Right lobe of liver (tissue), 6 donors: Measurements from ENCODE around the gene PDCD1. TPM values are rescaled to one million over a fixed set of nuclear protein-coding genes. Genes with fewer than 3 reads are reported as not detected.

Experiments
- ATAC-seq, 4 donors: fragments of 200-7000 bp; cut with Tn5 transposase; one replicate each; pipeline ENCODE4 v1.9.1; 2020; ENCODE audit warnings: mild to moderate bottlenecking in 4 of 4, moderate library complexity in 4 of 4
- DNase-seq, 3 donors: peaks; one replicate each; pipeline ENCODE4 v3.0.0-alpha.2; 2020
- H3K27ac ChIP-seq, 3 donors: fragments of 200-600 bp; one replicate each; pipeline ENCODE4 v1.8.0; 2022
- H3K27me3 ChIP-seq, 2 donors: fragments of 200-600 bp; one replicate each; pipeline ENCODE4 v1.8.0; 2022
- H3K36me3 ChIP-seq, 4 donors: fragments of 200-600 bp; sonication (generic) in 1 of 4; one replicate each; pipeline versions ENCODE4 v1.5.1 to v1.8.0; 2017 to 2022; ENCODE audit warnings: control low read depth in 1 of 4
- H3K4me1 ChIP-seq, 4 donors: fragments of 200-600 bp; sonication (generic) in 1 of 4; one replicate each; pipeline versions ENCODE4 v1.5.1 to v1.8.0; 2017 to 2022; ENCODE audit warnings: control low read depth in 1 of 4
- H3K4me3 ChIP-seq, 3 donors: fragments of 200-600 bp; one replicate each; pipeline ENCODE4 v1.8.0; 2022
- H3K9me3 ChIP-seq, 4 donors: fragments of 200-600 bp; sonication (generic) in 1 of 4; one replicate each; pipeline versions ENCODE4 v1.5.1 to v1.8.0; 2017 to 2022; ENCODE audit warnings: control low read depth in 1 of 4
- POLR2A ChIP-seq: fragments of 450-650 bp; IDR thresholded peaks from one replicate; pipeline ENCODE4 v1.6.1; 2017; ENCODE audit warnings: antibody characterized with exemption, mild to moderate bottlenecking
- WGBS: methylation state at CpG from one replicate; pipeline ENCODE4 v1.1.6; 2018; ENCODE audit warnings: low coverage, low lambda C conversion rate; ENCODE audit not compliant: insufficient coverage; ENCODE audit errors: missing lambda C conversion rate; 5-methylcytosine and 5-hydroxymethylcytosine counted together
- intact Hi-C, 2 donors: fragments of 100-400 bp; cut with DNase I; formaldehyde crosslinking; loops; one replicate each; pipeline versions ENCODE4 v1.11.2 to v1.14.1; 2022
- total RNA-seq, 6 experiments: library from RNA; depleted of rRNA in 2 of 6; stranded (reverse); fragments of >200 nt in 2 of 6; fragmentation: NEBNext Ultra II Directional in 3 of 6; extraction: Animal tissue kit (Norgen Biotek cat#: 25700) in 3 of 6; gene quantifications; one replicate each; pipeline versions ENCODE4 v1.1.0 to v1.2.4, GENCODE V29; 2016 to 2023
- TF ChIP-seq, protein P1 (sequence below), 4 donors: fragments of 200-600 bp in 3 of 4; fragments of 450-650 bp in 1 of 4; IDR thresholded peaks; one replicate each; pipeline versions ENCODE4 v1.5.1 to v1.8.0; 2016 to 2022; ENCODE audit warnings: antibody characterized with exemption in 4 of 4, mild to moderate bottlenecking in 2 of 4
- donor health status: DM: no; HTN: yes; CAD: no.
- donor health status: DM: no; HTN: no; CAD: no.
- donor health status: DM: no; HTN: no; CAD: no.
- donor health status: DM: no; HTN: yes; CAD: no.
- donor health status: DM: no; HTN: yes; CAD: no.

The PDCD1 gene
- total RNA-seq, 6 experiments from 2014 or later = 0.19 to 0.61 (median 0.20) TPM; not detected in 3

DNA sequence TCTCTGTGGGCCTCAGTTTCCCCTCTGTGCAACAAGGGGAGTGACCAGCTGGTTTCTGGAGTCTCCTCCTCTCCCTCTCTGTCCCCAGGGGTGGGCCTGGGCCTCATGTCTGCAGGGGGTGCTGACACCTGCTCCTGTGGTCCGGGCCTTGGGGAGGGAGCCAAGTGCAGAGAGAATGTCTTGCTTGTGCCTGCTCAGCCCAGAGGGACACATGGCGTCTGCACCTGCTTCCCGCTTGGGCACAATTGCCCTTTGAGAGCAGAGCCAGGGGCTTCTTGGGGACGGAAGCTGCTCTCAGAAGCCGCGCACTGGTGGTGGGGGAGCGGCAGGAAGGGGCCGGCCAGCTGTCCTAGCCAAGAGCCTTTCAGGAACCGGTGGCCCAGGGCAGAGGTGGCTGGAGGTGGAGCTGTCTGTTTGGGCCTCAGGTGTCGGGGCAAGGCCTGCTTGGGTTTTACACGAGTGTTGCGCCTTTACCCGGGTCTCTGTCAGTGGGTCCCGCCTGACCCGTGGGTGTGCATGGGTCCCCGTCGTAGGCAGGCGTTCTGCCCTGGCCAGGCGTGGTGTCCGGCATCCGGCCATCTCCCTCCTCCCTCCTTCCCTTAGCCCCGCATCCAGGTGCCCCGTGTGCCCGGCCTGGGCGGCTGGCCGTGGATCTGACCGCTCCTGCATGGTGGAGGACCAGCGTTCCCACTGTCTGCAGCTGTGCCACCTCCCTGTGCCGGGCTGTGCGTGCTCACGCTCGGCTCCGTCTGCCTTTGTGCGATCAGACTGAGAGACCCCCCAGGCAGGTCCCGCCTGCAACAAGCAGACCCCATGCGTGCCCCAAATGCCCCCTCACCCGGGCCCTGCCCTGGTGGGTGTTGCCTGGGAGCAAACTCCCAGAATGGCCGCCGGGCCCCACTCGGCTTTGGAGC lies 45.7 kb downstream of the PDCD1 start:
- DNase-seq = peak in 2 of 3 donors; percentile 20 to 50
- ATAC-seq = no peak
- no peak for TF ChIP-seq POLR2A
- TF ChIP-seq, protein P1, sequence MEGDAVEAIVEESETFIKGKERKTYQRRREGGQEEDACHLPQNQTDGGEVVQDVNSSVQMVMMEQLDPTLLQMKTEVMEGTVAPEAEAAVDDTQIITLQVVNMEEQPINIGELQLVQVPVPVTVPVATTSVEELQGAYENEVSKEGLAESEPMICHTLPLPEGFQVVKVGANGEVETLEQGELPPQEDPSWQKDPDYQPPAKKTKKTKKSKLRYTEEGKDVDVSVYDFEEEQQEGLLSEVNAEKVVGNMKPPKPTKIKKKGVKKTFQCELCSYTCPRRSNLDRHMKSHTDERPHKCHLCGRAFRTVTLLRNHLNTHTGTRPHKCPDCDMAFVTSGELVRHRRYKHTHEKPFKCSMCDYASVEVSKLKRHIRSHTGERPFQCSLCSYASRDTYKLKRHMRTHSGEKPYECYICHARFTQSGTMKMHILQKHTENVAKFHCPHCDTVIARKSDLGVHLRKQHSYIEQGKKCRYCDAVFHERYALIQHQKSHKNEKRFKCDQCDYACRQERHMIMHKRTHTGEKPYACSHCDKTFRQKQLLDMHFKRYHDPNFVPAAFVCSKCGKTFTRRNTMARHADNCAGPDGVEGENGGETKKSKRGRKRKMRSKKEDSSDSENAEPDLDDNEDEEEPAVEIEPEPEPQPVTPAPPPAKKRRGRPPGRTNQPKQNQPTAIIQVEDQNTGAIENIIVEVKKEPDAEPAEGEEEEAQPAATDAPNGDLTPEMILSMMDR (IDR thresholded peaks at IDR 0.05) = no peak
- H3K36me3 ChIP-seq = no peaks in the 10 kb centered on the region
- H3K4me3 ChIP-seq = no peak overlapping the region
- intact Hi-C loops = no loop called here
- H3K27me3 ChIP-seq = no peaks in the 10 kb centered on the region
- 85% methylated on average over 4 of the region's 40 CpGs for WGBS
- peaks cover 0 to 23% (median 3%) of the 10 kb centered on the region in 4 donors for H3K4me1 ChIP-seq
- H3K9me3 ChIP-seq = no peaks in the 10 kb centered on the region
- H3K27ac ChIP-seq = no peak overlapping the region

DNA sequence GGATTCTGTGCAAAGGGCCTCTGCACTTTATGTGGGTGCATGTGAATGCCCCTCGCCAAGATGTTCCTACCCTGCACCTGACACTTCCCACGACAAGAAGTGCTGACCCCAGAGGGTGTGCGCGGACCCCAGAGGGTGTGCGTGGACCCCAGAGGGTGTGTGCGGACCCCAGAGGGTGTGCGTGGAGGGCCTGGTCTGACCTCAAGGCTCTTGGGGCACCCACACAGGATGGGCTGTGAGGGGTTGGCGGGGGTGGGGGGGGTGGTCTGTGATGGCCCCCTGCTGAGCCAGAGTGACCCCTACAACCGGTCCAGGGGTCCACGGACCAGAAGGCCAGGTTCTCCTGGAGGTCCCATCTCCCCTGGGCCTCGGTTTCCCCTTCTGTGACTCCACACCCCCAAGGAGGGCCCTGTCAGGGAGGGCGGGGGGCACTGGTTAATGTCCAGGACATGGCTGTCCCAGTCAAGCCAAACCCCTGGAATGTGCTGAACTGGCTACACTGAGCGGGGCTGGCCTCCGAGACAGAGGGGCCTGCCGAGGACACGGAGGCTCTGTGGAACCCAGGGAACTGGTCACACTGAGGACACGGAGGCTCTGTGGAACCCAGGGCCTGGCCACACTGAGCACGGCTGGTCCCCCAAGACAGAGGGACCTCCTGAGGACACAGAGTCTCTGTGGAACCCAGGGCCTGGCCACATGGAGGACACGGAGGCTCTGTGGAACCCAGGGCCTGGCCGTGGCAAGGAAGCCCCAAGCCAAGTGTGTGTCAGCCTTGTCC lies 46.6 kb downstream of the PDCD1 start:
- ATAC-seq (no peak), DNase-seq (peak in 1 of 3 donors; percentile 54)
- no peak for TF ChIP-seq POLR2A
- TF ChIP-seq, protein P1 (IDR thresholded peaks at IDR 0.05) = no peak
- H3K27ac ChIP-seq = no peak overlapping the region
- peaks cover 0 to 23% (median 3%) of the 10 kb centered on the region in 4 donors for H3K4me1 ChIP-seq
- no peaks in the 10 kb centered on the region for H3K27me3 ChIP-seq
- H3K36me3 ChIP-seq = no peaks in the 10 kb centered on the region
- no peak overlapping the region for H3K4me3 ChIP-seq
- WGBS = 20% methylated on average over 1 of the region's 20 CpGs
- intact Hi-C loops = no loop called here
- no peaks in the 10 kb centered on the region for H3K9me3 ChIP-seq

DNA sequence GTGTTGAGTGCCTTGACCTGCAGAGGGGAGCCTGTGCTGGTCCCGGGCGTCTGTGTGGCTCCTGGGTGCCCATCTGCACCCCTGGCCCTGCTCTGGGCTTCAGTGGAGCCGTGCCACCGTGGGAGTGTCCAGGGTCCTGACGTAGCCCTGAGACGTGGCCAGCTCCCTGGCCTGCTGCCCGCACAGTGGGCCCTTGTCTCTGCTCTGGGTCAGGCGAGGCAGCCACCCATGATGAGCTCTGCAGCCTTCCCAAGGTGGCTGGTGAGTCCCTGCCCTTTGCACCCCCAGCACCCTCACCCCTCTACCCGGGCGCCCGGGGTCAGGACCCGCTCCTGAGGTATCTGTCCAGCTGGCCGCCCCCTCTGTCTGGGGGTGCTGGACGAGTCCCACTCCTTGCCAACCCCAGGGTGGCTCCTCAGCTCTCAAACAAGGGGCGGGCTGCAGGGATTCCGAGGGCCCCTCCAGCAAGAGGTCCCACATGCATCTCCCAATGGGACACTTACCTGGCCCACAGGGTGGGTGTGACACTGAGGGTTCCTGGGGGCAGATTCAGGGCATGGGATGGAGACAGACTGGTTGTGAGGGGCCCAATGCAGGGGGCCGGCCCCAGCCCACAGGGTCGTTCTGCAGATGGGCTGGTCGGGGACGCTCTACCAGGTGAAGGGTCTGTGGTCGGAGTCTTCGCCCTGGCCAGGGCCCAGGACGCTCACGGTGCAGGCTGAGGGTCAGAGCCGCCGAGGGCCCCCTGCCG lies 47.3 kb downstream of the PDCD1 start:
- H3K4me3 ChIP-seq = peak overlapping the region in 2 of 3 donors; percentile 73 to 74
- peaks cover 0 to 23% (median 3%) of the 10 kb centered on the region in 4 donors for H3K4me1 ChIP-seq
- no peaks in the 10 kb centered on the region for H3K27me3 ChIP-seq
- WGBS = no CpG with 5 or more reads among the region's 27 CpGs
- intact Hi-C loops = no loop called here
- DNase-seq = peak; percentile 46 to 88 (median 87)
- H3K9me3 ChIP-seq = no peaks in the 10 kb centered on the region
- no peaks in the 10 kb centered on the region for H3K36me3 ChIP-seq
- ATAC-seq = peak; percentile 35 to 60 (median 54)
- H3K27ac ChIP-seq = peak overlapping the region in 2 of 3 donors; percentile 89 to 91
- TF ChIP-seq, protein P1 (IDR thresholded peaks at IDR 0.05) = no peak
- TF ChIP-seq POLR2A = no peak
